ENCODE data around the gene ESRRG. TPM values are rescaled to one million over a fixed set of nuclear protein-coding genes. Genes with fewer than 3 reads are reported as not detected.

Gene ESRRG
- total RNA-seq, 4 donors from 2014 or later = 0.76 to 7.0 (median 5.2) TPM

DNA sequence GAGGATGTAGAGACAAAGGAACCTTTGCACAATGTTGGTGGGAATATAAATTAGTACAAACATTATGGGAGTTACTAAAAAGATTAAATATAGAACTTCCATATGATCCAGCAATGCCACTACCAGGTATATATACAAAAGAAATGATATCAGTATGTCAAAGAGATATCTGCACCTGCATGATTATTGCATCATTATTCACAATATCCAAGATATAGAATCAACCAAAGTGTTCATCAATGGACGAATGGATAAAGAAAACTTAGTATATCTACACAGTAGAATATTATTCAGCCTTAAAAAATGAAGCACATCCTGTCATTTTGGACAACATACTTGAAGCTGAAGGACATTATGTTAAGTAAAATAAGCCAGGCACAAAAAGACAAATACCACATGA lies 238.2 kb downstream of the ESRRG start:
- no peak for DNase-seq (ENCODE audit: low spot score in 2 of 2)
- no peak for TF ChIP-seq POLR2A (IDR thresholded peaks at IDR 0.05)
- TF ChIP-seq, protein P1, sequence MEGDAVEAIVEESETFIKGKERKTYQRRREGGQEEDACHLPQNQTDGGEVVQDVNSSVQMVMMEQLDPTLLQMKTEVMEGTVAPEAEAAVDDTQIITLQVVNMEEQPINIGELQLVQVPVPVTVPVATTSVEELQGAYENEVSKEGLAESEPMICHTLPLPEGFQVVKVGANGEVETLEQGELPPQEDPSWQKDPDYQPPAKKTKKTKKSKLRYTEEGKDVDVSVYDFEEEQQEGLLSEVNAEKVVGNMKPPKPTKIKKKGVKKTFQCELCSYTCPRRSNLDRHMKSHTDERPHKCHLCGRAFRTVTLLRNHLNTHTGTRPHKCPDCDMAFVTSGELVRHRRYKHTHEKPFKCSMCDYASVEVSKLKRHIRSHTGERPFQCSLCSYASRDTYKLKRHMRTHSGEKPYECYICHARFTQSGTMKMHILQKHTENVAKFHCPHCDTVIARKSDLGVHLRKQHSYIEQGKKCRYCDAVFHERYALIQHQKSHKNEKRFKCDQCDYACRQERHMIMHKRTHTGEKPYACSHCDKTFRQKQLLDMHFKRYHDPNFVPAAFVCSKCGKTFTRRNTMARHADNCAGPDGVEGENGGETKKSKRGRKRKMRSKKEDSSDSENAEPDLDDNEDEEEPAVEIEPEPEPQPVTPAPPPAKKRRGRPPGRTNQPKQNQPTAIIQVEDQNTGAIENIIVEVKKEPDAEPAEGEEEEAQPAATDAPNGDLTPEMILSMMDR (IDR thresholded peaks at IDR 0.05) = no peak
- H3K4me3 ChIP-seq (ENCODE audit: low read depth, poor library complexity, severe bottlenecking) = no peak overlapping the region
- intact Hi-C loops (cut with DNase I; ENCODE audit: low total_unique reads) = no loop called here
- 79 to 86% methylated on average over 1 of the region's 1 CpG for WGBS, 2 donors

DNA sequence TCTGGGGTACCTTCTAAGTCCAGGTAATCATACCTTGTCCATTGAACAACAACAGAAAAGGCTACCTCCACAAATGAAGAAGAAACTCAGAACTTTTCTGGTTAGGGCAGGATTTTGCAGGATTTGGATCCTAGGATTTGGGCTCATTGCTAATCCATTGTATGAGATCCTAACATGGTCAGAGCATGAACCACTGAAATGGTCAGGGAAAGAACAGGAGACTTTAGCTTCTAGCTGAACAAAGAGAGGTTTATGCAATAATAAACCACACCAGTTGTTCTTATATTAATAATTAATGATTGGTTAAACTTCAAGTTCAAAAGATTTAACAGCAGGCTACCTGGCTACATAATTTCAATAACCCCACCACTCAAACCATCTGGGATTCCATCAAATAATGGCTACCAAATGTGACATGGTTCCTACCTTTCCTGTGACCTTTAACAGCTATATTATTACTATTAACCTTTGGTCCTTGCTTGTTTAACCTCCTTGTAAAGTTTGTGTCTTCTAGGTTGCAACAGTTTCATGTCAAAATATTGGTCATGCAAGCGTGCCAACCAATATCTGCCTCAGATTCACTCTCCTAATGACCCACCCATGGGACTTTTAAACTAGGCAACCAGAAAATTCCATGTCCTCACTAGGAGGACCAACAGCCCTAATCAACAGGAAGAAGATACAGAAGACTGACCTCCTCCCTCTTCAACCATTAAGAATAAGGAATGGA lies 239.4 kb downstream of the ESRRG start:
- no peak for DNase-seq (ENCODE audit: low spot score in 2 of 2)
- H3K4me3 ChIP-seq (ENCODE audit: low read depth, poor library complexity, severe bottlenecking) = no peak overlapping the region
- no peak for TF ChIP-seq POLR2A (IDR thresholded peaks at IDR 0.05)
- TF ChIP-seq, protein P1 (IDR thresholded peaks at IDR 0.05) = no peak
- 84 to 86% methylated on average over 1 of the region's 1 CpG for WGBS, 2 donors
- intact Hi-C loops (cut with DNase I; ENCODE audit: low total_unique reads) = no loop called here

DNA sequence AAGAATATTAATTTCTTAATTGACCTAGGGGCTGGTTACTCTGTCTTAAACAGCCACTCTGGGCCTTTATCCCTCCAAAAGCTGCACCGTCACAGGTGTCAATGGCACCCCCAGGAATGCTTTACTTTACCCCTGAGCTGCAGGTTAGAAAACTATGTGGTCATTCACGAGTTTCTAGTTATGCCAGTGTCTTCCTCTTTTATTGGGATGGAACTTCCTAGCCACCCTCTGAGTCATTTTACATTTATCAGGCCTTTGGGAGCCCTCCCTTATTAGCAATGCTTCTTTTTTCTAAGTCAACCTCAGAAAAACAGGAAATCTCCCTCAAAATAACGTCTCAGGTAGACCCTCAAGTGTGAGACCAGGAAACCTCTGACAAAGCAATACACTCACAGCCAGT lies 240.6 kb downstream of the ESRRG start:
- no peak for DNase-seq (ENCODE audit: low spot score in 2 of 2)
- 59 to 68% methylated on average over 3 of the region's 3 CpGs for WGBS, 2 donors
- H3K4me3 ChIP-seq (ENCODE audit: low read depth, poor library complexity, severe bottlenecking) = no peak overlapping the region
- intact Hi-C loops (cut with DNase I; ENCODE audit: low total_unique reads) = no loop called here
- TF ChIP-seq, protein P1 (IDR thresholded peaks at IDR 0.05) = no peak
- TF ChIP-seq POLR2A (IDR thresholded peaks at IDR 0.05) = no peak

DNA sequence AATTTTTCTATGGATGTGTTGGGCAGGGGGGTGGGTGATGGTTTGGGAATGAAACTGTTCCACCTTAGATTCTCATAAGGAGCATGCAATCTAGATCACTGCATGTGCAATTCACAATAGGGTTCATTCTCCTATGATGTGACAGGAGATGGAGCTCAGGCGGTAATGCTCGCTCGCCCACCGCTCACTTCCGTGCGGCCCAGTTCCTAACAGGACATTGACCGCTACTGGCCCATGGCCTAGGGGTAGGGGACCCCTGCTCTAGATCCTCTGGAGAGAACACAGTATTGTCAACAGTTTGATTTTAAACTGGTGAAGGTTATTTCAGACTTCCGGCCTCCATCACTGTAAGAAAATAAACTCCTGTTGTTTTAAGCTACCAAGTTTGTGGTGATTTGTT lies 245.0 kb downstream of the ESRRG start:
- 94 to 95% methylated on average over 8 of the region's 8 CpGs for WGBS, 2 donors
- intact Hi-C loops (cut with DNase I; ENCODE audit: low total_unique reads) = no loop called here
- DNase-seq (ENCODE audit: low spot score in 2 of 2) = no peak
- TF ChIP-seq POLR2A (IDR thresholded peaks at IDR 0.05) = no peak
- TF ChIP-seq, protein P1 (IDR thresholded peaks at IDR 0.05) = no peak
- H3K4me3 ChIP-seq (ENCODE audit: low read depth, poor library complexity, severe bottlenecking) = no peak overlapping the region

DNA sequence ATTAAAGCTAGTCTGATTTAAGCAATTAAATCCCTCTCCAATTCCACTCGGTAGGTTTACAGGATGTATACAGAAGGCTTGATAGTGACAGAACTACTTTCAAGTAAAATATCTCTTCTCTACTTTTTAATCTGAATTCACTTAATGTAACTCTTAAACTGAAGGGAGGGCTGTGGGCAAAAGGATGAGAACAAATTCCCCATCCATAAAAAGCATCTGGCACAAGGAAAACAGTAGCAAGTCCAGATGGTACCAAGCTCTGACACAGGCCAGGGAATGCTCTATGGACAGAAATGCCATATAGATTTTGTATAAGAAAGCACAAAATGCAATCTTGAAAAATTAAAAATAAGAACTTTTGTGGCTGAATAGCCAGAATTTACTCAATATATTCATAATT lies 246.9 kb downstream of the ESRRG start:
- H3K4me3 ChIP-seq (ENCODE audit: low read depth, poor library complexity, severe bottlenecking) = no peak overlapping the region
- TF ChIP-seq, protein P1 (IDR thresholded peaks at IDR 0.05) = no peak
- no peak for TF ChIP-seq POLR2A (IDR thresholded peaks at IDR 0.05)
- intact Hi-C loops (cut with DNase I; ENCODE audit: low total_unique reads) = no loop called here
- DNase-seq (ENCODE audit: low spot score in 2 of 2) = no peak
- 69 to 77% methylated on average over 1 of the region's 1 CpG for WGBS, 2 donors

Measured in lower leg skin (tissue), 4 donors.